ENCODE data around the gene FAM181B.

DNA sequence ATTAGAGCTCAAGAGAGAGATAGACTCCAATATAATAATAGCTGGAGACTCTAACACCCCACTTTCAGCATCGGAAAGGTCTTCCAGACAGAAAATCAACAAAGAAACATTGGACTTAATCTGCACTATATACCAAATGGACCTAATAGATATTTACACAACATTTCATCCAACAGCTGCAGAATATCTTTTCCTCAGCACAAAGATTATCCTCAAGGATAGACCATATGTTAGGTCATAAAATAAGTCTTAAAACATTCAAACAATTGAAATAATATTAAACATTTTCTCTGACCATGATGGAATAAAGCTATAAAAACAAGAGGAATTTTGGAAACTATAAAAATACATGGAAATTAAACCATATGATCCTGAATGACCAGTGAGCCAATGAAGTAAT, 45.1 kb upstream of the FAM181B start:
- TF ChIP-seq, protein P1, sequence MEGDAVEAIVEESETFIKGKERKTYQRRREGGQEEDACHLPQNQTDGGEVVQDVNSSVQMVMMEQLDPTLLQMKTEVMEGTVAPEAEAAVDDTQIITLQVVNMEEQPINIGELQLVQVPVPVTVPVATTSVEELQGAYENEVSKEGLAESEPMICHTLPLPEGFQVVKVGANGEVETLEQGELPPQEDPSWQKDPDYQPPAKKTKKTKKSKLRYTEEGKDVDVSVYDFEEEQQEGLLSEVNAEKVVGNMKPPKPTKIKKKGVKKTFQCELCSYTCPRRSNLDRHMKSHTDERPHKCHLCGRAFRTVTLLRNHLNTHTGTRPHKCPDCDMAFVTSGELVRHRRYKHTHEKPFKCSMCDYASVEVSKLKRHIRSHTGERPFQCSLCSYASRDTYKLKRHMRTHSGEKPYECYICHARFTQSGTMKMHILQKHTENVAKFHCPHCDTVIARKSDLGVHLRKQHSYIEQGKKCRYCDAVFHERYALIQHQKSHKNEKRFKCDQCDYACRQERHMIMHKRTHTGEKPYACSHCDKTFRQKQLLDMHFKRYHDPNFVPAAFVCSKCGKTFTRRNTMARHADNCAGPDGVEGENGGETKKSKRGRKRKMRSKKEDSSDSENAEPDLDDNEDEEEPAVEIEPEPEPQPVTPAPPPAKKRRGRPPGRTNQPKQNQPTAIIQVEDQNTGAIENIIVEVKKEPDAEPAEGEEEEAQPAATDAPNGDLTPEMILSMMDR (conservative IDR thresholded peaks at IDR 0.05 in 1 of 2, IDR thresholded peaks at IDR 0.05 in 1 of 2; ENCODE audit: extremely low read depth in 1 of 2, insufficient read depth in 1 of 2, low read depth in 1 of 2, low read length in 2 of 2) = no peak
- no peak for TF ChIP-seq EZH2 (IDR thresholded peaks at IDR 0.05; ENCODE audit: borderline replicate concordance, low read length)
